Kidney capillary endothelial cell (primary cell): ENCODE measurements around the gene PARP6.
"Not testable (repeated sequence)": the region's sequence is repeated elsewhere in the genome, so short reads cannot be mapped to it uniquely, and the experiment has no call there.

Experiments
- DNase-seq: peaks from one replicate; pipeline ENCODE4 v3.0.0-alpha.2; 2018; ENCODE audit warnings: low spot score

The PARP6 gene

GRCh38 chr15:72278737-72279136 lies 6.4 kb upstream of the PARP6 start:
- no peak for DNase-seq

GRCh38 chr15:72276326-72276700 lies 4.0 kb upstream of the PARP6 start:
- DNase-seq, result no peak

- not testable (repeated sequence) for DNase-seq
Observed at GRCh38 chr15:72275635-72276325, 3.4 kb upstream of the PARP6 start.

GRCh38 chr15:72272997-72273352 lies 621 bp upstream of the PARP6 start:
- no peak for DNase-seq

- no peak for DNase-seq
Observed at GRCh38 chr15:72271895-72272212, 500 bp downstream of the PARP6 start.

- DNase-seq, result no peak
Observed at GRCh38 chr15:72271221-72271620, 1.1 kb downstream of the PARP6 start.

- no peak for DNase-seq
Observed at GRCh38 chr15:72269739-72270138, 2.6 kb downstream of the PARP6 start.

- no peak for DNase-seq
Observed at GRCh38 chr15:72265031-72265430, 7.3 kb downstream of the PARP6 start.

- DNase-seq, result no peak
Observed at GRCh38 chr15:72252663-72253299, 19.6 kb downstream of the PARP6 start.

- DNase-seq, result no peak
Observed at GRCh38 chr15:72249142-72249810, 23.1 kb downstream of the PARP6 start.

GRCh38 chr15:72248514-72248913 lies 23.8 kb downstream of the PARP6 start:
- DNase-seq, result no peak

- DNase-seq, result no peak
Observed at GRCh38 chr15:72242775-72243370, 29.5 kb downstream of the PARP6 start.

GRCh38 chr15:72239652-72240051 lies 32.7 kb downstream of the PARP6 start:
- DNase-seq, result no peak

GRCh38 chr15:72238586-72238985 lies 33.8 kb downstream of the PARP6 start:
- DNase-seq, result no peak

- no peak for DNase-seq
Observed at GRCh38 chr15:72237853-72238224, 34.5 kb downstream of the PARP6 start.

GRCh38 chr15:72237029-72237852 lies 35.1 kb downstream of the PARP6 start:
- peak; percentile 79 for DNase-seq

GRCh38 chr15:72236381-72237003 lies 35.9 kb downstream of the PARP6 start:
- no peak for DNase-seq

- DNase-seq, result no peak
Observed at GRCh38 chr15:72235298-72235697, 37.1 kb downstream of the PARP6 start.

- DNase-seq, result no peak
Observed at GRCh38 chr15:72233769-72234168, 38.6 kb downstream of the PARP6 start.

- DNase-seq, result peak; percentile 71
Observed at GRCh38 chr15:72231833-72232478, 40.4 kb downstream of the PARP6 start.

GRCh38 chr15:72231066-72231832 lies 41.1 kb downstream of the PARP6 start, which contains the start of gene PKM:
PKM (minus strand) TSS chr15:72231190; CDS start chr15:72219097, 12,093 bp downstream.
- peak; percentile 89 for DNase-seq
